Colon (tissue), 2 donors: ENCODE measurements around the gene CYP24A1.

Experiments used
- FAIRE-seq: peaks from 2 replicates; lab custom pipeline; 2012; peaks lifted over from hg19 to GRCh38; lab: Jason Lieb, UNC
- donor health status: control.
- donor health status: control.

Gene CYP24A1

GRCh38 chr20:54201268-54201846 is 27.6 kb upstream of the CYP24A1 start:
- FAIRE-seq, result no peak

GRCh38 chr20:54200487-54201267 is 26.9 kb upstream of the CYP24A1 start:
- no peak for FAIRE-seq

- no peak for FAIRE-seq
These were observed 26.0 kb upstream of the CYP24A1 start for GRCh38 chr20:54199721-54200176.

DNA sequence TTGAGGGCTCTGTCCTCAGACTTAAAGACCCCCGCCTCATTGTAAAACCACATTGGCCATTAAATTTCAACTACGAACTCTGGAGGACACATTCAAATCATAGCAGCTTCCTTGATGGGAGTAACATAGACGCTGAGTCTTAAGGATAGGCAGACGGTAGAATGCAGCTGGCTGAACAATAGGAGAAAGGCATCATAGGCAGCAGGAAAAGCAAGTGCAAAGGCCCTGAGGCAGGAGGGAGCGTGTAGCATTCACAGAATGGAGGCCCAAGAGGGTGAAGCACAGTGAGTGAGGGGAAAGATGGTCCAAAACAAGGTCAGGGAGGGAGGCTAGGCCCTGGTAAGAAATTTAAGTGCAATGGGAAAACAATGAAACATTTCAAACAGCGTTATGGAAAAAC is 25.5 kb upstream of the CYP24A1 start:
- no peak for FAIRE-seq

DNA sequence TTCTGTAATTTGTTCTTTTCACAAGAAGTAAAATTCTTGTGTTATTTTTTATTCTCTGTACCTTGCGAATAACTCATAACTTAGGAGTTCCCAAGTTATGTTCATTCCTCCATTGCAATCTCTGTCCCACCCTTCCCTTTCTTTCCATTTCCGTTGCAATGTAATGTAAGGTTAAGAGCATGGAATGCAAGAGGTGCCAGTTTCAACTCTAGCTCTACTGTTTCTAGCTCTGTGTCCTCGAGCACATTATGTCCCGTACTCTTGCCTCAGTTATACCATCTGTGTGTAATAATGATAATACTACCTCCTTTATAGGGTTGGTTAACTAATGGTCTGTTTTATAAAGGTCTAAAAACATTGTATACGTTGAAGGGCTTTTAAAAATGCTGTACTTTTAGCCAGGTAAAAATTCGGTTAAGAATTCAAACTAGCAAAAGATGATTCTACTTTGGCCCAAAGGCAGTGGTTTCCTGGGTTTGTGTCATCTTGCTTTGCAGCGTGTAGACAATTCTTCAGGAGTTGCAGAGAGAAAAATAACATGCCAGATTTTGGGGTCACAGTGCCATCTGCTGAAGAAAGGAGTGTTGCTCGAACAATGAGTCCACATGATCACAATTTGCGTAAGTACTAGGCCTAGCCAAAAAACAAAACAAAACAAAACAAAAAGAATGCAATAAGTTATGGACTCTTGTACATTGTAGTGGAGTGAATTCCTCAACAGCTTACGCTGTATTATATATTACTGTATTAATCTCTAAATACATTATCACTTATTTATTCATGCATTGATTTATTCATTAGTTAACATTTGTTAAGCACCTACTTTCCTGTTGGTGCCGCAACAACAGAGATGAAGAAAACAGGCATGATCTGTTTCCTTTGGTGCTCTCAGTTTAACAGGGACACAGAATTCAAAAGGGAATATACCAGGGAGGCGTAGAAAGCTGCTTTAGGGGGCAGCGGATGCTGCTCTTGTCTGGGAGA is 24.1 kb upstream of the CYP24A1 start:
- FAIRE-seq, result no peak

DNA sequence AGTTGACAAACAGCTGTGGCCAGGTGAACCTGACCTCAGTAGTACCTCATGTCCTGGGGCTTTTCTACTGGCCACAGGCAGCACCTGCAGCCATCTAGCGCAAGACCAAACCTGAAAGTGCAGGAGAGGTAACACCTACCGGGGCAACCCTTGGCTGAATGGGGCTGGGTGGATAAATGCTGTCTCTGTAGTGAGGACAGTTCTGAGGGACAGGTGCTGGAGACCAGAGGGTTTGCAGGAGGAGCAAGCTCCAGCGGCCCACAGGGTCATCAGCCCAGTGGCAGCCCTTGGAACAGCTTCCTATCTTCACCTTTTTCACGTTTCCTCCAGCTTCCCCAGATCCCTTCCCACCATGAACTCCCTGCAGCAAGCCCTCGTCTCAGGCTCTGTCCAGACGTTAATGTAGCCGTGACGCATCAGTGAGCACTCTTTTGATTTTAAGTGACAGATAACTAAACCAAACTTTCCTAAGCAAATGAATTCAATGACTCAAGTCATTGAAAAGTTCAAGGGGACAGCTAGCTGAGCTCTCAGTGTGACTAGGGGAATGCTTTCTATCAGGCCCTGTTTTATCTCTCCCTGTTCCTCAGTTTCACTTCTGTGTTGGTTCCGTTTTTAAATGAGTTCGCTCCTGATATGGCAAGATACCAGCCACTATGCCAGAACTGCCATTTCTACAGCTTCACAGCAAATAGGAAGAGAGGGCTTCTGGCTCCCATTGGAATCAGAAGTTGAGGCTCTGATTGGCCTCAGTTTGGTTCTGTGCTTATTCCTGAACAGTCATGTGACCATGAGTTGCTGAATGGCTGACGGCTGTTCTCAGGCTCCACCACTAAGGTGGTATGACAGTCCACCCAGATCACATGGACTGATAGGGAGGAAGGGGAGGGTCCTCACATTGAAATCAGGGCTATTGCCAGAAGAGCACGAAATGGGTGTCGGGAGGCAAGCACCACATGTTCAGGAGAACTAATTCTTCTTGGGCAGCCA is 22.0 kb upstream of the CYP24A1 start:
- no peak for FAIRE-seq

DNA sequence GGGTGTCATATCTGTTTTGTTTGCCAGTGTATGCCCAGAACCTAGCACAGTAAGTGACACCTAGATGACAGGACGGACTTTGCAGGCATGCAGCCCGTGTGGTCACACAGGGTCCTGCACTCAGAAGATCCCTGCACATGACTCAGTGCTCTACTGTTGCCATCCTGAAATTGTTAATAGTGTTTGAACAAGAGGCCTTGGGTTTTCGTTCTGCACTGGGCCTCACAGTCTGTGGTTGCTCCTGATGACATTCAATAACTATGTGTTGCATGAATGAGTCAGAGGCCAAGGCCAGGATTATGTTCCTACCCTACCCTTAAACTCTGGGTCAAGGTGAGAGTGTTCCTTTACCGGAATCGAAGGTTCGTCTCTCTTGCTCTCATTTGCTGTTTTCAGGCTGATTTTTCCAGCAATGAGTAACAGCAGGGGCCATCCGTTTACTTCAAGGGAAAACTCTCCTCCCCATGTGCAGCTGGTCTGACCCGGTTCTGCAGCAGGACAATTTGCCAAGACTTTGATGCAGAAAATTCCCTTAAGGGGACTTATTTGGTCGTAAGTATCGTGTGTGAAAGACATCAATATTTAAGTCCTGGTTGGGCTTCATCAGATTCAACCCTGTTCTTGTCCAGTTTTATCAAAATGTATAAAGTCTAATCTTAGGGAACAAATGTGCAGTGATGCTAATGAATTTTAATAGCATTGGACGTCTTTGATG is 21.1 kb upstream of the CYP24A1 start:
- FAIRE-seq, result no peak

DNA sequence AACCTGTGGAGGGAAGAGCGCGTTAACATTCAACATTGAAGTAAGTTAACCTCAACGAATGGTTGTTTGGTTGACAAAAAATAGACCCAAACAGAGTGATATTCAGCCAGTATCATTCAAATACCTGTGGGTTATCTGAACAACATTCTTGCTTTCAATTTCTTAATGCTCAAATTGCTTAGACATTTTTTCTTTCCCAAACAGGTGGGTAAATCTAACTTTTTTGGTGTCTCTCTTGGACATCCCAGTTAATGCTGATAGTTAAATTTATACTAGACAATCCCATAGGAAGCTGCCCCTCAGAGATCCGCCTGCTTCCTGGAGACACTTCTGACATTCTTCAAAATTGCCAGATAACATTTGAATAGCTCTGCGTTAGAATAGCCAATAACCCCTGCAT is 20.0 kb upstream of the CYP24A1 start:
- no peak for FAIRE-seq

DNA sequence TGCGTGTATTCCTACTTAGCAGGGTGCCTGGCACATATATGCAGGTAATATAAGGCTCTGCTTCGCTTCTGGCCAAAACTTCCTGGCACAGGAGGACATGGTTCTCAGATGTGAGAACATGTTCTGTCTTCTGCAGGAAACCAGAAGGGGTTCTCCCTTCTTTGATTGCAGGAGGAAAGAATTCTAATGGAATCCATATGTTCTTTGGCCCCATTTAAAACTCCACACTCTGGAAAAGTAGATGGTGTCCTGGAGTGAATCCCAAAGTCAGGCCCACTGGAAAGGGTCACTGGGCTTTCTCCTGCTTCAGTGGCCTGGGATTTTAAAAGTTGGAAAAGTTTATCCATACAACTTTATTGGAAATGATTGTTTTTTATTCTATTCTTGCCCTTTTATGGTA is 16.4 kb upstream of the CYP24A1 start:
- no peak for FAIRE-seq

DNA sequence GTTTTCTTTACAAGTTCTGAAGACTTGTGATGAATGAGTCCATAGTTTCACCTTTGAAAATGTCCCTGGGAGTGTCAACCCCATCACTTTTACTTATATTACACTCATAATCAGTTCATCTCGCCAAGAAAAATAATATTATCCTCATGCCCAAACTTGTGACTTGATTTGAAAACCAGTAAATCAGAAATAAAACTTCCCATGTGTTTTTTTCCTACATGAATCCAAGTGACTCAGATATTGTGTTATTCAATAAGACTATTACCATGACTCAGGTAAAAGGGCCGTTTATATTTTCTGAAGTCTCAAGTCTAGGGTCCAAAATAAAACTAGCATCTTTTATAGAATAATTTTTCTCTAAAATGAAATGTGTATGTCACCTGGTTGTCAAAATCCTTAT is 15.8 kb upstream of the CYP24A1 start:
- no peak for FAIRE-seq

DNA sequence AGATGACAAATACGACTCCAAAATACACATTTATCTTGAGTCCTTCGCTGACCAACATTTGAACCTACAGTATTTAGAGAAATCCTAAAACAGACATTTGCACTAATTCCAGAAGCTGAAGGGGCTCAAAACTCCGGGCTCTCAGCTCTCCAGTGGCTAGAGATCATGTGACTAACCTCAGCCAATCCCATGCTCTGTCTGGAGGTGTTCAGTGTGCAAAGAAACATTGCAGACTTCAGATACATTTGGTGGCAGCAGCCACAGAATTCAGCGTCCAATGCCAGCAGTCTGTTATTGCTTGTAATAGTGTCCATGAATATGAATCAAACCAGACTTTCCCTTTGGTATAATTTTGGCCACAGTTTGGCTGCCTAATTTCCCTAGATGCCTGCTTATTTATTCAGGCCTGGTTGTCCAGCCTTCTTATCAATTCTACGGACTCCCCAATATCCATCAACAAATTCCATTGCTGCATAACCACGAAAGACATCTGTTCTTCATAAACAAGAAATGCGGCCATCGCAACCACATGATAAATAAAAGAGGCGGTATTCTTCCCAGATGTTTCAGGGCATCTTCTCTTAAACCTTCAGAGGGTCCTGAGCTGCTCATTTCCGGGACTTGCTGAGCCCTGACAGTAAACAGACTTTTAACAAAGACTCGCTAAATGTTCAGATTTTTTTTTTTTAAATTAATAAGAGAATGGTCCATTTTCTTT is 14.5 kb upstream of the CYP24A1 start:
- no peak for FAIRE-seq

GRCh38 chr20:54184904-54185626 is 11.3 kb upstream of the CYP24A1 start:
- no peak for FAIRE-seq

DNA sequence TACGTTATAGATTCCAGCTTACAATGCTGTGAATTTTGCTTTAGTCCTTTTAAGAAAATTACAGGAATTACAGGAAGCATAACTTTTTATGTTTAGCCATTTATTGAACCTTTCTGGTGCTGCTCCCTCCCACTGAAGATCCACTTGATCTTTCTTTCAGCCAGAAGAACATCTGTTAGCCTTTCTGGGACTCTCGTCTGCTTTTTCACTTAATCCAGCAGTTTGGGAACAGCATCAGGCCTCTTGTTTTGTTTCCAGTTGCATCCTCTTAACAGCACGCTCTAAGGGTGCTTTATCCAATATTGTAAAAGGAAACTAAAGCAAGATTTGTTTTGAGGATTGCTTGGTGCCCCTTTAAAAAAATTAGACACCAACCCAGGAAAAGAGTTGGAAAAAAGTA is 10.3 kb upstream of the CYP24A1 start:
- FAIRE-seq, result no peak

- FAIRE-seq, result no peak
These were observed 7.1 kb upstream of the CYP24A1 start for GRCh38 chr20:54180931-54181330.

DNA sequence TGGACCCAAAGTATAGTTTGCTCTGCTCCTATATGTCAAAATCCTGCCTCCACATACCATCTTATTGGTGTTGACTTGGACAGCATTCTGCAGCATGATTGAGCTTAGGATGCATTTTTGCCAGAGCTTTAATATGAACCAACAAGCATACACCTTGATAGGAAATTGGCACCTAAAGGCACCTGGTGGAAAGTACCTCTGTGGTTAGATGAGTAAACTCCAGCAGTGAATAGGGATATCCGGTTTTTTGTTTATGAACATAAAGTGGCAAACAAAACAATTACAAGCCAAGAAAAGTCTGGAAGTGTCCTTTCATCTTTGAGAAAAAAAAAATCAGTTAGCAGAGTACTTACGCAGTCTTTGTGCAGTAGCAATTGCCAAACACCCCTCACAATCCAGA is 6.2 kb upstream of the CYP24A1 start:
- no peak for FAIRE-seq

GRCh38 chr20:54178256-54178655 is 4.5 kb upstream of the CYP24A1 start:
- FAIRE-seq, result no peak

DNA sequence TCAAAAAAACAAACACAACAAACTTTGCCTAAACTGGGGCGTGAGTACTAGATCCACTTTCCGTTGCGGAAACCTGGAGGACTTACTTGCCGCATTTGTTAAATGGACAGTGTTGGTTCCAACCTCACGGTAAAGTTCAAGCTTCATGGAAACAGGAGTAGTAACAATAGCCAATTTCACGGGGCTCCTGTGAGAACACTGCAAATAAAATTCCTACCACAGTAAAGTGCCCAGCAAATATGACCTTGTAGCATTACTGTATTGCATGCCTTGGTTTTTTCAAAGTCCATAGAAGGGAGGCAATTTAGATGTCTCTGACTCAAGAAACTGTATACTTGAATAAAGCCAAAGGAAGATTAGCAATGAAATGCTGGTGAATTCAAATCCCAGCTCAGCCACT is 3.6 kb upstream of the CYP24A1 start:
- FAIRE-seq, result no peak

DNA sequence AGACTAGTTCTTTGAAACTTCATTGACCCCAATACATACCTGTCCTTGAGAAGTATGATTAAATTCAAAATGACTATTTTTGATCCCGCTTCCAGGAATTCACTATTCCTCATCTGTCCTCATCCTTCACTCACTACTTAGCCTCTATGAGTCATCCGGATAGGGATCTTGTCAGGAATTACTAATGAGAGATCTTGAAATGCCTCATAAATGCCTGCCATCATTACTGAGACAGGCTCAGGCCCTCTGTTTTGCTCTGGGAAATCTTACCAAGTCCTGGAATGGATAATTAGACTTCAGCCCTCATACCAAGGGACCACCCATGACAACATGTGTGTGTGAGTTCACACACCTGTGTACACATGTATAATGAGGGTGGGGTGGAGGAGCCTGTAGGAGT is 2.8 kb upstream of the CYP24A1 start:
- no peak for FAIRE-seq

DNA sequence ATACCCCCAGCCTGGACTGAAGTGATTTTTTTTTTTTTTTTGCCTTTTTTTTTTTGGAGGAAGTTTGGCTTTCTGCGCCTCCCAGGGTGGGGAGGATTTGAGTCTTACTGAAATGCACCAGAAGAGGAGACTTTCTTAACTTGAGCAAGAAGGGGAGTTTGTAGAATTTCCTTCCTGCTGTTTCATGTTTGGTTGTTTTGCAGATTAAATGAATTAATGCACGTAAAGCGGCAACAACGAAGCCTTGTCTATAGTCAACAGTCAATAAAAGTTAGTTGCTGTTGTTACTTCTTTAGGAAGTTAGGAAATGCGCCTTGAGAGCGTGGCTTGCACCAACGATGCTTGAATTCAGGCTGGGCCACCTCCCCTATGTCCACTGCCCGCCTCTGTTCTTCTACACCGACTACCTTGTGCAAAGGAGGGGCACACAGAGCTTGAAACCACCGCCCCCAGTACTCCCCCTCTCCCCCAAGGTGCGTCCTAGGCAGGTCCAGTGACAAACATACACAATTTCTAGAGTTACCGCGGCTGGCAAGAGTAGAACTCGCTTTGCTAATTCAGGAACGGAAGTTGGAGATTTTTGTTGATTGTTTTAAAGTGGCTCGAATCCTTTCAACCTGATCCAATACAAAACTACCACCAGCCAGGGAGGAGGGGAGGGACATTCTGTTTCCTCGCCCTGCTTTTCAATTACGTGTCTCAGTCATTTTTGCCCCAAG is 830 bp upstream of the CYP24A1 start:
- no peak for FAIRE-seq
